Parathyroid adenoma (tissue), 2 donors: Measurements from ENCODE around the gene HMCN1.

Experiments used
- H2AFZ ChIP-seq: fragments of 300-600 bp; sonication (generic); one replicate; pipeline ENCODE4 v1.7.0; 2017; ENCODE audit warnings: antibody characterized with exemption, mild to moderate bottlenecking
- H3K27ac ChIP-seq: fragments of 300-600 bp; sonication (generic); one replicate; pipeline ENCODE4 v1.7.0; 2017
- H3K27me3 ChIP-seq: fragments of 300-600 bp; sonication (generic); one replicate; pipeline ENCODE4 v1.7.0; 2017; ENCODE audit warnings: low read length; ENCODE audit not compliant: control insufficient read depth, insufficient read depth
- H3K36me3 ChIP-seq: fragments of 300-600 bp; sonication (generic); one replicate; pipeline ENCODE4 v1.7.0; 2017; ENCODE audit warnings: low read length; ENCODE audit not compliant: control insufficient read depth, insufficient read depth
- H3K4me1 ChIP-seq: fragments of 300-600 bp; sonication (generic); one replicate; pipeline ENCODE4 v1.7.0; 2017; ENCODE audit warnings: control low read depth
- H3K4me2 ChIP-seq: fragments of 300-600 bp; sonication (generic); one replicate; pipeline ENCODE4 v1.7.0; 2017; ENCODE audit warnings: low read length
- H3K4me3 ChIP-seq: fragments of 300-600 bp; sonication (generic); one replicate; pipeline ENCODE4 v1.7.0; 2017; ENCODE audit warnings: low read depth, low read length
- H3K79me2 ChIP-seq: fragments of 300-600 bp; sonication (generic); one replicate; pipeline ENCODE4 v1.7.0; 2017; ENCODE audit warnings: control low read depth
- H3K9ac ChIP-seq: fragments of 300-600 bp; sonication (generic); one replicate; pipeline ENCODE4 v1.7.0; 2017; ENCODE audit warnings: mild to moderate bottlenecking
- H3K9me3 ChIP-seq: fragments of 300-600 bp; sonication (generic); one replicate; pipeline ENCODE4 v1.7.0; 2017; ENCODE audit warnings: low read length; ENCODE audit not compliant: control insufficient read depth
- TF ChIP-seq, protein P1 (sequence below): fragments of 300-600 bp; sonication (generic); IDR thresholded peaks from one replicate; pipeline ENCODE4 v1.7.0; 2017; ENCODE audit warnings: antibody characterized with exemption, mild to moderate bottlenecking
- donor health status: primary hyperparathyroidism.

The HMCN1 gene

GRCh38 chr1:185990565-185990964, 256.4 kb downstream of the HMCN1 start:
- TF ChIP-seq, protein P1, sequence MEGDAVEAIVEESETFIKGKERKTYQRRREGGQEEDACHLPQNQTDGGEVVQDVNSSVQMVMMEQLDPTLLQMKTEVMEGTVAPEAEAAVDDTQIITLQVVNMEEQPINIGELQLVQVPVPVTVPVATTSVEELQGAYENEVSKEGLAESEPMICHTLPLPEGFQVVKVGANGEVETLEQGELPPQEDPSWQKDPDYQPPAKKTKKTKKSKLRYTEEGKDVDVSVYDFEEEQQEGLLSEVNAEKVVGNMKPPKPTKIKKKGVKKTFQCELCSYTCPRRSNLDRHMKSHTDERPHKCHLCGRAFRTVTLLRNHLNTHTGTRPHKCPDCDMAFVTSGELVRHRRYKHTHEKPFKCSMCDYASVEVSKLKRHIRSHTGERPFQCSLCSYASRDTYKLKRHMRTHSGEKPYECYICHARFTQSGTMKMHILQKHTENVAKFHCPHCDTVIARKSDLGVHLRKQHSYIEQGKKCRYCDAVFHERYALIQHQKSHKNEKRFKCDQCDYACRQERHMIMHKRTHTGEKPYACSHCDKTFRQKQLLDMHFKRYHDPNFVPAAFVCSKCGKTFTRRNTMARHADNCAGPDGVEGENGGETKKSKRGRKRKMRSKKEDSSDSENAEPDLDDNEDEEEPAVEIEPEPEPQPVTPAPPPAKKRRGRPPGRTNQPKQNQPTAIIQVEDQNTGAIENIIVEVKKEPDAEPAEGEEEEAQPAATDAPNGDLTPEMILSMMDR: no peak
- Histone ChIP-seq H3K4me3 (no peak overlapping the region), H3K27ac (no peak overlapping the region), H3K79me2 (no peaks in the 10 kb centered on the region), H3K36me3 (no peaks in the 10 kb centered on the region), H3K9me3 (no peaks in the 10 kb centered on the region), H3K27me3 (no peaks in the 10 kb centered on the region), H2AFZ (no peak overlapping the region), H3K9ac (no peak overlapping the region), H3K4me2 (no peak overlapping the region), H3K4me1 (no peaks in the 10 kb centered on the region)

DNA sequence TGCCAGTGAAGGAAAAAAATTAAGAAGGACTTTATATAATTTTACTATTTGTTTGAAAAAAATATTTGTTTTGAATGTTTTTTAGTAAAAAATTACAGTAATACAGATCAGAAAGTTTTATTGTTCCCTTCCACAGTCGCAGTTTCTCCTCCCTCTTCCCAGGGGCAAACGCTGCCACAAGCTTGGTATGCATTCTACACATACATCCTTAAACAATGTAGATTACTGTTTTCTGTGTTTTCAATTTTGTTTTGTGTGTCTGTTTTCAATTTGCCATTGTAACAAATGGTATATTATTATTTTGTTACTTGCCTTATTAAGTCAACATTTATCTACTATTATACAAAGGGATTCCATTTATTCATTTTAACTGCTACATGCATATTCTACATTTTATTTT, 257.1 kb downstream of the HMCN1 start:
- Histone ChIP-seq H3K36me3 (no peaks in the 10 kb centered on the region), H3K27ac (no peak overlapping the region), H3K4me2 (no peak overlapping the region), H3K9ac (no peak overlapping the region), H3K4me3 (no peak overlapping the region), H3K9me3 (no peaks in the 10 kb centered on the region), H3K4me1 (no peaks in the 10 kb centered on the region), H3K27me3 (no peaks in the 10 kb centered on the region), H3K79me2 (no peaks in the 10 kb centered on the region), H2AFZ (no peak overlapping the region)
- TF ChIP-seq, protein P1: no peak

GRCh38 chr1:185996211-185996610, 262.0 kb downstream of the HMCN1 start:
- TF ChIP-seq, protein P1: no peak
- Histone ChIP-seq H3K27me3 (no peaks in the 10 kb centered on the region), H3K4me3 (no peak overlapping the region), H3K27ac (no peak overlapping the region), H3K9me3 (no peaks in the 10 kb centered on the region), H2AFZ (no peak overlapping the region), H3K4me1 (no peaks in the 10 kb centered on the region), H3K4me2 (no peak overlapping the region), H3K9ac (no peak overlapping the region), H3K79me2 (no peaks in the 10 kb centered on the region), H3K36me3 (no peaks in the 10 kb centered on the region)

DNA sequence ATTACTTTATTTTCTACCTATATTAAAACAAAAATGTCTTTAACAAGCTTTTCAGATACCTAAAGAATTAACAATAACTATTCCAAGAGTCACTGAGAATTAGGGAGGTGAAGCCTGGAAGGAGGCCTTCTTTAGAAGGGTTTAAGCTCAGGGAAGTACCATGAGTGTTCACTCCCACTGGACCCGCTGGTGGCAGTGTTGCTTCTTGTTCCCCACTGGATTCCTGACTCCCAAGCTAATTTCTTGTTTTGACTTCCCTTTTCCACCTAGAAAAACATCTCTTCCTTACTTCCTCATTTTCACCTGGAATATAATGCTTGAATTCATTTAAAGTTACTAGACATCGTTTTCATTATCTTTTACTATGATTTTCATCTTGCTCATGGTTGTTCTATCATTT, 264.2 kb downstream of the HMCN1 start:
- H3K9ac ChIP-seq: no peak overlapping the region
- no peak overlapping the region for H3K27ac ChIP-seq
- H3K9me3 ChIP-seq: no peaks in the 10 kb centered on the region
- TF ChIP-seq, protein P1: no peak
- H3K36me3 ChIP-seq: no peaks in the 10 kb centered on the region
- no peaks in the 10 kb centered on the region for H3K79me2 ChIP-seq
- no peaks in the 10 kb centered on the region for H3K4me1 ChIP-seq
- H3K4me3 ChIP-seq: no peak overlapping the region
- no peaks in the 10 kb centered on the region for H3K27me3 ChIP-seq
- no peak overlapping the region for H2AFZ ChIP-seq
- H3K4me2 ChIP-seq: no peak overlapping the region

GRCh38 chr1:186002406-186002805, 268.2 kb downstream of the HMCN1 start:
- no peaks in the 10 kb centered on the region for H3K36me3 ChIP-seq
- H3K4me3 ChIP-seq: no peak overlapping the region
- H3K4me2 ChIP-seq: no peak overlapping the region
- TF ChIP-seq, protein P1: no peak
- H3K4me1 ChIP-seq: no peaks in the 10 kb centered on the region
- H2AFZ ChIP-seq: no peak overlapping the region
- no peaks in the 10 kb centered on the region for H3K9me3 ChIP-seq
- no peak overlapping the region for H3K9ac ChIP-seq
- H3K27me3 ChIP-seq: no peaks in the 10 kb centered on the region
- no peaks in the 10 kb centered on the region for H3K79me2 ChIP-seq
- H3K27ac ChIP-seq: no peak overlapping the region
